WTC11 (cell line): ENCODE results near the gene CLDN2. TPM values are rescaled to one million over a fixed set of nuclear protein-coding genes. Genes with fewer than 3 reads are reported as not detected.

Source experiments
- ATAC-seq: fragments of 200-7000 bp; cut with Tn5 transposase; 2 replicates; pipeline ENCODE4 v1.10.0; 2021; ENCODE audit warnings: mild to moderate bottlenecking, moderate library complexity
- CTCF ChIA-PET: fragments of 300-600 bp; sonication (Branson Sonifier 250); formaldehyde crosslinking; loops from one replicate; lab custom pipeline; 2021; ENCODE audit warnings: antibody characterized with exemption; lab: Charles Lee
- POLR2A ChIA-PET: fragments of 350-600 bp; sonication (Branson Sonifier 250); formaldehyde crosslinking; loops from one replicate; lab custom pipeline; 2021; ENCODE audit warnings: antibody characterized with exemption; lab: Charles Lee
- DNase-seq: peaks from one replicate; pipeline ENCODE4 v3.0.0; 2021; ENCODE audit warnings: low spot score
- H3K27ac Mint-ChIP-seq: 2 replicates; pipeline ENCODE4 v1.8.0; 2021; ENCODE audit warnings: mixed read lengths
- H3K27me3 Mint-ChIP-seq: 2 replicates; pipeline ENCODE4 v1.8.0; 2021; ENCODE audit warnings: low read depth, mild to moderate bottlenecking, moderate library complexity, mixed read lengths
- H3K36me3 Mint-ChIP-seq: 2 replicates; pipeline ENCODE4 v1.8.0; 2021; ENCODE audit warnings: mixed read lengths
- H3K4me1 Mint-ChIP-seq: 2 replicates; pipeline ENCODE4 v1.8.0; 2022; ENCODE audit warnings: mixed read lengths
- H3K4me3 Mint-ChIP-seq: 2 replicates; pipeline ENCODE4 v1.8.0; 2021; ENCODE audit warnings: mild to moderate bottlenecking, moderate library complexity, mixed read lengths
- H3K9me3 Mint-ChIP-seq: 2 replicates; pipeline ENCODE4 v1.8.0; 2021; ENCODE audit warnings: mixed read lengths
- CREM ChIP-seq: sonication (generic); formaldehyde crosslinking; IDR thresholded peaks from 2 replicates; pipeline ENCODE4 v1.8.1; 2022; ENCODE audit warnings: mild to moderate bottlenecking, missing genetic modification reagents, moderate library complexity
- ERG ChIP-seq: fragments of 250-450 bp; sonication (Bioruptor Pico); IDR thresholded peaks from 2 replicates; pipeline ENCODE4 v1.8.0; 2021; ENCODE audit warnings: mild to moderate bottlenecking
- ESRRA ChIP-seq: sonication (generic); formaldehyde crosslinking; IDR thresholded peaks from 2 replicates; pipeline ENCODE4 v1.8.1; 2022; ENCODE audit warnings: mild to moderate bottlenecking, missing genetic modification reagents, borderline replicate concordance
- GTF2I ChIP-seq: fragments of 250-450 bp; sonication (Bioruptor Pico); conservative IDR thresholded peaks from 2 replicates; pipeline ENCODE4 v1.4.0; 2021; ENCODE audit warnings: mild to moderate bottlenecking
- HMGA2 ChIP-seq: fragments of 250-450 bp; sonication (Bioruptor Pico); IDR thresholded peaks from 2 replicates; pipeline ENCODE4 v1.4.0; 2021; ENCODE audit warnings: mild to moderate bottlenecking, moderate library complexity
- HMGXB4 ChIP-seq: sonication (generic); formaldehyde crosslinking; IDR thresholded peaks from 2 replicates; pipeline ENCODE4 v1.8.1; 2023; ENCODE audit warnings: mild to moderate bottlenecking, moderate library complexity, missing genetic modification reagents
- IRF2 ChIP-seq: sonication (generic); formaldehyde crosslinking; IDR thresholded peaks from 2 replicates; pipeline ENCODE4 v1.8.0; 2022; ENCODE audit warnings: low read depth, missing genetic modification reagents, borderline replicate concordance
- JAZF1 ChIP-seq: fragments of 250-450 bp; sonication (Bioruptor Pico); IDR thresholded peaks from 2 replicates; pipeline ENCODE4 v1.9.0; 2021; ENCODE audit warnings: moderate library complexity, mild to moderate bottlenecking, inconsistent platforms
- PREB ChIP-seq: sonication (generic); formaldehyde crosslinking; IDR thresholded peaks from 2 replicates; pipeline ENCODE4 v1.8.1; 2022; ENCODE audit warnings: mild to moderate bottlenecking, missing genetic modification reagents, moderate library complexity, borderline replicate concordance
- PRRX2 ChIP-seq: fragments of 250-450 bp; sonication (Bioruptor Pico); IDR thresholded peaks from 2 replicates; pipeline ENCODE4 v1.8.0; 2021; ENCODE audit warnings: mild to moderate bottlenecking
- SP1 ChIP-seq: sonication (generic); formaldehyde crosslinking; conservative IDR thresholded peaks from 2 replicates; pipeline ENCODE4 v1.8.1; 2022; ENCODE audit warnings: missing genetic modification reagents
- ZBTB21 ChIP-seq: sonication (generic); formaldehyde crosslinking; IDR thresholded peaks from 2 replicates; pipeline ENCODE4 v1.8.1; 2023; ENCODE audit warnings: mild to moderate bottlenecking, missing genetic modification reagents, borderline replicate concordance
- ZBTB43 ChIP-seq: sonication (generic); formaldehyde crosslinking; IDR thresholded peaks from 2 replicates; pipeline ENCODE4 v1.8.1; 2023; ENCODE audit warnings: mild to moderate bottlenecking, missing genetic modification reagents
- ZNF121 ChIP-seq: sonication (generic); formaldehyde crosslinking; IDR thresholded peaks from 2 replicates; pipeline ENCODE4 v1.8.0; 2023; ENCODE audit warnings: missing genetic modification reagents
- ZNF423 ChIP-seq: fragments of 250-450 bp; sonication (Bioruptor Pico); IDR thresholded peaks from 2 replicates; pipeline ENCODE4 v2.1.2; 2022; ENCODE audit warnings: mild to moderate bottlenecking, moderate library complexity
- total RNA-seq: library from RNA; stranded (reverse); gene quantifications from 3 replicates; pipeline ENCODE4 v1.2.3, GENCODE V29; 2021
- TF ChIP-seq, protein P1 (sequence below): sonication (generic); formaldehyde crosslinking; conservative IDR thresholded peaks from 2 replicates; pipeline ENCODE4 v1.8.1; 2023; ENCODE audit warnings: mild to moderate bottlenecking, low read depth, missing genetic modification reagents, moderate library complexity
- TF ChIP-seq, protein P2 (sequence below): fragments of 250-450 bp; sonication (Bioruptor Pico); IDR thresholded peaks from 2 replicates; pipeline ENCODE4 v1.9.0; 2021; ENCODE audit warnings: mild to moderate bottlenecking

Gene CLDN2
- total RNA-seq, 1 experiment from 2014 or later: 0.11 TPM

- TF ChIP-seq, protein P1, sequence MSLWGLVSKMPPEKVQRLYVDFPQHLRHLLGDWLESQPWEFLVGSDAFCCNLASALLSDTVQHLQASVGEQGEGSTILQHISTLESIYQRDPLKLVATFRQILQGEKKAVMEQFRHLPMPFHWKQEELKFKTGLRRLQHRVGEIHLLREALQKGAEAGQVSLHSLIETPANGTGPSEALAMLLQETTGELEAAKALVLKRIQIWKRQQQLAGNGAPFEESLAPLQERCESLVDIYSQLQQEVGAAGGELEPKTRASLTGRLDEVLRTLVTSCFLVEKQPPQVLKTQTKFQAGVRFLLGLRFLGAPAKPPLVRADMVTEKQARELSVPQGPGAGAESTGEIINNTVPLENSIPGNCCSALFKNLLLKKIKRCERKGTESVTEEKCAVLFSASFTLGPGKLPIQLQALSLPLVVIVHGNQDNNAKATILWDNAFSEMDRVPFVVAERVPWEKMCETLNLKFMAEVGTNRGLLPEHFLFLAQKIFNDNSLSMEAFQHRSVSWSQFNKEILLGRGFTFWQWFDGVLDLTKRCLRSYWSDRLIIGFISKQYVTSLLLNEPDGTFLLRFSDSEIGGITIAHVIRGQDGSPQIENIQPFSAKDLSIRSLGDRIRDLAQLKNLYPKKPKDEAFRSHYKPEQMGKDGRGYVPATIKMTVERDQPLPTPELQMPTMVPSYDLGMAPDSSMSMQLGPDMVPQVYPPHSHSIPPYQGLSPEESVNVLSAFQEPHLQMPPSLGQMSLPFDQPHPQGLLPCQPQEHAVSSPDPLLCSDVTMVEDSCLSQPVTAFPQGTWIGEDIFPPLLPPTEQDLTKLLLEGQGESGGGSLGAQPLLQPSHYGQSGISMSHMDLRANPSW (CRISPR knock-in tag): no peak
- TF ChIP-seq ZNF423 (CRISPR knock-in tag) (no peak), PREB (CRISPR knock-in tag) (no peak)
These were observed 30.2 kb downstream of the CLDN2 start (continued) for GRCh38 chrX:106950381-106950780.

DNA sequence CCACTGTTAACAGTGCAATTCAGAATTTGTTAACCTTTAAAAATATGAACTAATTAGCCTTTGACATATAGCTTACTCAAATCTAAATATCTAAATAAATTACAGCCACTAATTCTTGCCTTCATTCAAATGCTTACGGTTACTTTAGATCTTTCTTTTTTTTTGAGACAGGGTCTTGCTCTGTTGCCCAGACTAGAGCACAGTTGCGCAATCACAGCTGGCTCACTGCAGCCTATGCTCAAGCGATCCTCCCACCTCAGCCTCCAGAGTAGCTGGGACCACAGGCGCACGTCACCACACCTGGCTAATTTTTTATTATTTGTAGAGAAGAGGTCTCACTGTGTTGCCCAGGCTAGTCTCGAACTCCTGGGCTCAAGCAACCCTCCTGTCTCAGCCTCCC lies 31.0 kb downstream of the CLDN2 start:
- POLR2A ChIA-PET: no interaction called here
- H3K9me3 Mint-ChIP-seq: no peaks in the 10 kb centered on the region
- H3K36me3 Mint-ChIP-seq: no peaks in the 10 kb centered on the region
- H3K4me1 Mint-ChIP-seq: no peaks in the 10 kb centered on the region
- CTCF ChIA-PET: interaction anchor here (0.9 kb wide), 1 partner anchor 9 kb away, joined by 3 read pairs; no protein-coding TSS in a partner anchor
- H3K27me3 Mint-ChIP-seq: no peaks in the 10 kb centered on the region
- no peak overlapping the region for H3K27ac Mint-ChIP-seq
- no peak for ATAC-seq
- TF ChIP-seq PREB (CRISPR knock-in tag) (no peak), ZNF121 (CRISPR knock-in tag) (no peak), GTF2I (CRISPR knock-in tag) (no peak), IRF2 (CRISPR knock-in tag) (no peak), ZBTB21 (CRISPR knock-in tag) (no peak), PRRX2 (no peak), CREM (no peak), ESRRA (CRISPR knock-in tag) (no peak)
- TF ChIP-seq, protein P2, sequence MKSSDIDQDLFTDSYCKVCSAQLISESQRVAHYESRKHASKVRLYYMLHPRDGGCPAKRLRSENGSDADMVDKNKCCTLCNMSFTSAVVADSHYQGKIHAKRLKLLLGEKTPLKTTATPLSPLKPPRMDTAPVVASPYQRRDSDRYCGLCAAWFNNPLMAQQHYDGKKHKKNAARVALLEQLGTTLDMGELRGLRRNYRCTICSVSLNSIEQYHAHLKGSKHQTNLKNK (CRISPR knock-in tag): no peak
- DNase-seq: no peak
- H3K4me3 Mint-ChIP-seq: no peak overlapping the region

- DNase-seq (no peak), ATAC-seq (no peak)
- CTCF ChIA-PET: interaction anchor here (1.7 kb wide), 1 partner anchor 53 kb away, joined by 5 read pairs; no protein-coding TSS in a partner anchor
- no peak overlapping the region for H3K4me3 Mint-ChIP-seq
- H3K27me3 Mint-ChIP-seq: no peaks in the 10 kb centered on the region
- no peaks in the 10 kb centered on the region; the same call in 1 of the 2 replicates for H3K36me3 Mint-ChIP-seq
- POLR2A ChIA-PET: no interaction called here
- no peak for TF ChIP-seq HMGA2 (CRISPR knock-in tag)
- TF ChIP-seq ZBTB43: no peak
- no peak for TF ChIP-seq ERG (CRISPR knock-in tag)
- no peak for TF ChIP-seq SP1
- no peak for TF ChIP-seq HMGXB4 (CRISPR knock-in tag)
- no peak for TF ChIP-seq JAZF1
- H3K9me3 Mint-ChIP-seq: no peaks in the 10 kb centered on the region
- H3K4me1 Mint-ChIP-seq: no peaks in the 10 kb centered on the region
- no peak overlapping the region for H3K27ac Mint-ChIP-seq
These were observed 31.9 kb downstream of the CLDN2 start for GRCh38 chrX:106952089-106952488.
